Stomach (tissue), 4 donors: Measurements from ENCODE around the gene IL18R1.

Experiments used
- CTCF ChIP-seq, 7 experiments: fragments of 450-650 bp in 4 of 7; fragments of 200-600 bp in 3 of 7; sonication (generic) in 3 of 7; IDR thresholded peaks; one replicate each; pipeline ENCODE4 v1.5.1; 2016 to 2019; ENCODE audit warnings: antibody characterized with exemption in 7 of 7, control low read depth in 2 of 7, mild to moderate bottlenecking in 1 of 7
- EP300 ChIP-seq: sonication (generic); formaldehyde crosslinking; IDR thresholded peaks from one replicate; pipeline ENCODE4 v1.6.1; 2017; ENCODE audit warnings: antibody characterized with exemption
- POLR2A ChIP-seq, 4 donors: fragments of 450-650 bp; IDR thresholded peaks; one replicate each; pipeline ENCODE4 v1.6.1; 2016; ENCODE audit warnings: antibody characterized with exemption in 4 of 4, control low read depth in 2 of 4, mild to moderate bottlenecking in 1 of 4, moderate library complexity in 1 of 4
- POLR2AphosphoS5 ChIP-seq, 3 donors: sonication (generic); formaldehyde crosslinking; IDR thresholded peaks; one replicate each; pipeline ENCODE4 v1.6.1; 2016; ENCODE audit warnings: antibody characterized with exemption in 3 of 3

GRCh38 chr2:102361632-102362241 is 6.1 kb downstream of the IL18R1 start:
- TF ChIP-seq CTCF (IDR thresholded peaks at IDR 0.05) = no peak
- no peak for TF ChIP-seq POLR2A (IDR thresholded peaks at IDR 0.05)
- TF ChIP-seq POLR2AphosphoS5 (IDR thresholded peaks at IDR 0.05) = no peak
- TF ChIP-seq EP300 = no peak
